Neural progenitor cell (in vitro differentiated cells): ENCODE measurements around the gene ABCA8. TPM values are rescaled to one million over a fixed set of nuclear protein-coding genes. Genes with fewer than 3 reads are reported as not detected.
"Not testable (repeated sequence)": the region's sequence is repeated elsewhere in the genome, so short reads cannot be mapped to it uniquely, and the experiment has no call there.

Experiments
- DNase-seq: peaks from one replicate; pipeline ENCODE4 v3.0.0-alpha.2; 2016; ENCODE audit warnings: low spot score
- H2AFZ ChIP-seq: fragments of 200-600 bp; sonication (generic); replicated peaks from 2 replicates; pipeline ENCODE4 v1.6.1; 2016; ENCODE audit warnings: antibody characterized with exemption
- H3F3A ChIP-seq: fragments of 200-600 bp; sonication (generic); 2 replicates; pipeline ENCODE4 v1.6.1; 2016; ENCODE audit warnings: antibody characterized with exemption, low read depth
- H3K27ac ChIP-seq: fragments of 200-600 bp; sonication (generic); 2 replicates; pipeline ENCODE4 v1.5.1; 2016; ENCODE audit warnings: mild to moderate bottlenecking
- H3K27me3 ChIP-seq: fragments of 200-600 bp; sonication (generic); 2 replicates; pipeline ENCODE4 v1.6.1; 2016; ENCODE audit warnings: mild to moderate bottlenecking, moderate library complexity
- H3K36me3 ChIP-seq: fragments of 200-600 bp; sonication (generic); 2 replicates; pipeline ENCODE4 v1.5.1; 2016
- H3K4me1 ChIP-seq: fragments of 200-600 bp; sonication (generic); 2 replicates; pipeline ENCODE4 v1.6.1; 2016; ENCODE audit warnings: mixed run types
- H3K4me2 ChIP-seq: fragments of 200-600 bp; sonication (generic); 2 replicates; pipeline ENCODE4 v1.6.1; 2016
- H3K4me3 ChIP-seq: fragments of 200-600 bp; sonication (generic); 2 replicates; pipeline ENCODE4 v1.5.1; 2016
- H3K79me2 ChIP-seq: fragments of 200-600 bp; sonication (generic); 2 replicates; pipeline ENCODE4 v1.6.1; 2016; ENCODE audit warnings: low read depth
- H3K9ac ChIP-seq: fragments of 200-600 bp; sonication (generic); 2 replicates; pipeline ENCODE4 v1.6.1; 2016
- H3K9me3 ChIP-seq: fragments of 200-600 bp; sonication (generic); 2 replicates; pipeline ENCODE4 v1.5.1; 2016; ENCODE audit warnings: low read depth
- H4K20me1 ChIP-seq: fragments of 200-600 bp; sonication (generic); 2 replicates; pipeline ENCODE4 v1.6.1; 2016; ENCODE audit warnings: low read depth
- H3K27ac Mint-ChIP-seq: 3 replicates; pipeline ENCODE4 v1.8.0; 2021; ENCODE audit warnings: mixed read lengths
- H3K27me3 Mint-ChIP-seq: 2 replicates; pipeline ENCODE4 v1.8.0; 2022; ENCODE audit warnings: low read depth, mild to moderate bottlenecking, inconsistent platforms, moderate library complexity, mixed read lengths; ENCODE audit not compliant: insufficient read depth
- H3K36me3 Mint-ChIP-seq: 3 replicates; pipeline ENCODE4 v1.8.0; 2021; ENCODE audit warnings: mixed read lengths
- H3K4me1 Mint-ChIP-seq: 3 replicates; pipeline ENCODE4 v1.8.0; 2021; ENCODE audit warnings: mixed read lengths
- H3K4me3 Mint-ChIP-seq: 3 replicates; pipeline ENCODE4 v1.8.0; 2021; ENCODE audit warnings: mild to moderate bottlenecking, moderate library complexity, mixed read lengths
- H3K9me3 Mint-ChIP-seq: 3 replicates; pipeline ENCODE4 v1.8.0; 2020; ENCODE audit warnings: mixed read lengths
- EZH2 ChIP-seq: fragments of 200-600 bp; sonication (generic); IDR thresholded peaks from 2 replicates; pipeline ENCODE4 v1.6.1; 2017; ENCODE audit warnings: antibody characterized with exemption, mild to moderate bottlenecking, moderate library complexity
- EZH2phosphoT487 ChIP-seq: fragments of 200-600 bp; sonication (generic); IDR thresholded peaks from 2 replicates; pipeline ENCODE4 v1.6.1; 2017; ENCODE audit warnings: antibody characterized with exemption
- total RNA-seq: library from RNA; depleted of rRNA; stranded (reverse); fragments of >200 nt; gene quantifications from 2 replicates; pipeline ENCODE4 v1.2.3, GENCODE V29; 2015; ENCODE audit warnings: low replicate concordance
- TF ChIP-seq, protein P1 (sequence below): fragments of 200-600 bp; sonication (generic); IDR thresholded peaks from 2 replicates; pipeline ENCODE4 v1.5.1; 2017; ENCODE audit warnings: antibody characterized with exemption, mild to moderate bottlenecking

ABCA8 gene
- total RNA-seq, 1 donor from 2014 or later: not detected

DNA sequence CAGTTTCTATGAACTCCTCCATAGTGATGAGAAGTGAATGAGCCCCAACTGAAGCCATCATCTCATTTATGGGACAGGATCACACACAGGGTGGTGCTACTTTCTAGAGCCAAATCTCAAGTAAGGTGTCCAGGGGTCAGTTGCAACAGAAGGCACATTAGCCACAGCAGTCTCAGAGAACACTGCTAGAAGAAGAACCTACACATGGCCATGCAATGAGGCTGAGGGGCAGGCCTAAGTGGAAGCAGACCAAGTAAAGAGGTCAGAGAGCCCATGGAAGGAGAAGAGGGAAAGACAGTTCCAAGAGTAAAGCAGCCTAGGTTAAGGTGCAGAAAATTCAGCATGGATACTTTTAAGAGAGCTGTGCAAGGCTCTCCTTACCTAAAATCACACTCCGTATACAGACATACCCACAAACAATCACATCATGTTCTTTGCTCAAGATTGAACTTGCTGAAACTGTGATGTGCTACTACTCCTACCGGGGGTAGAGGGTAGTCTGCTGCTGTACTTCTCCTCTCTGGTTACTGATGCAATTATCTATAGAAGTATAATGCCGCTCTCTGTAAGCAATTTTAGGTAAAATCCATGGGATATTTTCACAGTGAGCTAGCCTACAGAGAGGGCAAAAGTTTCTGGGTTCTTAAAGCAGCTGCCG lies 1.7 kb downstream of the ABCA8 start:
- Mint-ChIP-seq H3K36me3 (no peaks in the 10 kb centered on the region), H3K4me1 (peaks cover 4% of the 10 kb centered on the region), H3K9me3 (no peaks in the 10 kb centered on the region), H3K27me3 (no peaks in the 10 kb centered on the region), H3K27ac (no peak overlapping the region), H3K4me3 (no peak overlapping the region)
- no peaks in the 10 kb centered on the region for H3K36me3 ChIP-seq
- H3F3A ChIP-seq: peaks cover 4% of the 10 kb centered on the region
- H2AFZ ChIP-seq: no peak overlapping the region
- no peak overlapping the region for H3K9ac ChIP-seq
- H4K20me1 ChIP-seq: no peaks in the 10 kb centered on the region
- DNase-seq: no peak
- H3K27ac ChIP-seq: no peak overlapping the region
- no peaks in the 10 kb centered on the region for H3K27me3 ChIP-seq
- H3K4me1 ChIP-seq: no peaks in the 10 kb centered on the region
- H3K4me3 ChIP-seq: no peak overlapping the region
- H3K9me3 ChIP-seq: no peaks in the 10 kb centered on the region
- no peaks in the 10 kb centered on the region for H3K79me2 ChIP-seq
- TF ChIP-seq, protein P1, sequence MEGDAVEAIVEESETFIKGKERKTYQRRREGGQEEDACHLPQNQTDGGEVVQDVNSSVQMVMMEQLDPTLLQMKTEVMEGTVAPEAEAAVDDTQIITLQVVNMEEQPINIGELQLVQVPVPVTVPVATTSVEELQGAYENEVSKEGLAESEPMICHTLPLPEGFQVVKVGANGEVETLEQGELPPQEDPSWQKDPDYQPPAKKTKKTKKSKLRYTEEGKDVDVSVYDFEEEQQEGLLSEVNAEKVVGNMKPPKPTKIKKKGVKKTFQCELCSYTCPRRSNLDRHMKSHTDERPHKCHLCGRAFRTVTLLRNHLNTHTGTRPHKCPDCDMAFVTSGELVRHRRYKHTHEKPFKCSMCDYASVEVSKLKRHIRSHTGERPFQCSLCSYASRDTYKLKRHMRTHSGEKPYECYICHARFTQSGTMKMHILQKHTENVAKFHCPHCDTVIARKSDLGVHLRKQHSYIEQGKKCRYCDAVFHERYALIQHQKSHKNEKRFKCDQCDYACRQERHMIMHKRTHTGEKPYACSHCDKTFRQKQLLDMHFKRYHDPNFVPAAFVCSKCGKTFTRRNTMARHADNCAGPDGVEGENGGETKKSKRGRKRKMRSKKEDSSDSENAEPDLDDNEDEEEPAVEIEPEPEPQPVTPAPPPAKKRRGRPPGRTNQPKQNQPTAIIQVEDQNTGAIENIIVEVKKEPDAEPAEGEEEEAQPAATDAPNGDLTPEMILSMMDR: no peak
- TF ChIP-seq EZH2 (no peak), EZH2phosphoT487 (no peak)
- H3K4me2 ChIP-seq: no peak overlapping the region

DNA sequence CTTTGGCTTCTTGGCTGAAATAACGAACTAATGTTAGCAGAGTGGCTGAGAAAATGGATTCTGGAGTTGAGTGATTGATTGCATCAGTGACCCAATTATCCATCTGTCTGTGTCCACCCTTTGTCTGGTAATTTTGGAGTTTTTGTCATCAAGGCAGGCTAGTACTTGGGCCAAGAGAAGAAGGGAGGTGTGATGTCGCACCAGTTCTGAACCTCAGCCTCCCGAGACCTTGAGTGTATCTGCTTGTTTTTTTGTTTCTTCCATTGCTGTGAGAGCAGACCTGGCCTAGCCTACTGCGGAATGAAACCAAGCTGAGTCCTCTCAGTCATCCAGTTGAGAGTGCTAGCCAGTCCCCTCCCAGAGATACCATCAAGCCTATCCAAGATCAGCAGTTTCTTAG lies 4.5 kb downstream of the ABCA8 start:
- H3K27ac Mint-ChIP-seq: no peak overlapping the region
- no peaks in the 10 kb centered on the region for H3K36me3 Mint-ChIP-seq
- H3K9me3 Mint-ChIP-seq: no peaks in the 10 kb centered on the region

DNA sequence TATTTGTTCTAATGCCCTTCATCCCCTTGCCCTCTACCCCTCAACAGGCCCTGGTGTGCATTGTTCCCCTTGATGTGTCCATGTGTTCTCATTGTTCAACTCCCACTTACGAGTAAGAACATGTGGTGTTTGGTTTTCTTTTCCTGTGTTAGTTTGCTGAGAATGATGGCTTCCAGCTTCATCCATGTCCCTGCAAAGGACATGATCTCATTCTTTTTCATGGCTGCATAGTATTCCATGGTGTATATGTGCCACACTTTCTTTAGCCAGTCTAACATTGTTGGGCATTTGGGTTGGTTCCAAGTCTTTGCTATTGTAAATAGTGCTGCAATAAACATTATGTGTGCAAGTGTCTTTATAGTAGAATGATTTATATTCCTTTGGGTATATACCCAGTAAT lies 7.3 kb downstream of the ABCA8 start:
- H3K4me1 ChIP-seq, H3K27ac Mint-ChIP-seq, DNase-seq, H4K20me1 ChIP-seq, H3K4me3 ChIP-seq, H3K79me2 ChIP-seq, H3K4me2 ChIP-seq, H3K9ac ChIP-seq, H3K9me3 ChIP-seq, H2AFZ ChIP-seq, H3K36me3 ChIP-seq, H3K27ac ChIP-seq, H3K27me3 ChIP-seq, H3K27me3 Mint-ChIP-seq, H3K9me3 Mint-ChIP-seq, H3K4me3 Mint-ChIP-seq, H3F3A ChIP-seq, H3K4me1 Mint-ChIP-seq, H3K36me3 Mint-ChIP-seq: not testable (repeated sequence)

More for the DNA sequence above, 4.5 kb downstream of the ABCA8 start:
- DNase-seq: no peak
- no peaks in the 10 kb centered on the region for H3K27me3 ChIP-seq
- H3K4me3 ChIP-seq: no peak overlapping the region
- H4K20me1 ChIP-seq: no peaks in the 10 kb centered on the region
- H3K27ac ChIP-seq: no peak overlapping the region
- peaks cover 4% of the 10 kb centered on the region for H3K4me1 Mint-ChIP-seq
- no peaks in the 10 kb centered on the region for H3K36me3 ChIP-seq
- H3K9me3 ChIP-seq: no peaks in the 10 kb centered on the region
- no peak overlapping the region for H3K4me2 ChIP-seq
- H2AFZ ChIP-seq: peak overlapping the region; percentile 22
- no peaks in the 10 kb centered on the region for H3K79me2 ChIP-seq
- H3K4me1 ChIP-seq: no peaks in the 10 kb centered on the region
- no peak overlapping the region for H3K4me3 Mint-ChIP-seq
- H3K9ac ChIP-seq: no peak overlapping the region
- TF ChIP-seq EZH2phosphoT487 (no peak), EZH2 (no peak)
- TF ChIP-seq, protein P1: no peak
- H3F3A ChIP-seq: no peaks in the 10 kb centered on the region
- H3K27me3 Mint-ChIP-seq: no peaks in the 10 kb centered on the region

DNA sequence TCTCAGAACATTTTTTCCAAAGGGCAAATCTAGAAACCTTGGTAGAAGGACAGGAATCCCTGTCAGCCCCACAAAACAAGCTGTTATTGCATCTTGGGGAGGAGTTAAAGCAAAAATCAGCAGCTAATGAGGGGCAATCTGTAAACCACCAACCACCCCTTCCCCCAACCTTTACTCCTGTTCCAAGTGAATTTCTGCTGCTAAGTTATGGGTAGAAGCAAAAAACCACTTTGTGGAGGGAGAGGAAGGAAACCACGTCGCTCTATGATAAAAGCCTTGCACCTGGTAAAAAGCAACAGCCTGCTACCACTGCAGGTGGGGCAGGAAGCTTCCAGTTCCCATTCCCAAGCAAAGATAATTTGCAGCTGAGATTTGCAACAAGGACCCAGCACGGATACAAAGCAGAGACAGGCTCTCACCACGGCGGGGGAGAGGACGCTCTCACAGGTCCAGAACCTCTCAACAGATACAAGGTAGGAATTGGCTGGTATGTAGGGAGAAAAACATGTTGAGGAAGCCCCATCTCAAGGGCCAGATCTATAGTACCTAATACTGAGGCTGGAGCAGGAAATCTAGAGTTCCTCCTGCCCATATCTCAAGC lies 10.7 kb downstream of the ABCA8 start:
- no peaks in the 10 kb centered on the region for H3K79me2 ChIP-seq
- no peaks in the 10 kb centered on the region for H3K36me3 ChIP-seq
- Mint-ChIP-seq H3K4me3 (no peak overlapping the region), H3K9me3 (no peaks in the 10 kb centered on the region), H3K4me1 (no peaks in the 10 kb centered on the region), H3K36me3 (no peaks in the 10 kb centered on the region), H3K27me3 (peaks cover 6% of the 10 kb centered on the region), H3K27ac (no peak overlapping the region)
- no peak overlapping the region for H3K27ac ChIP-seq
- no peak overlapping the region for H3K4me2 ChIP-seq
- DNase-seq: no peak
- no peaks in the 10 kb centered on the region for H3K27me3 ChIP-seq
- no peak overlapping the region for H3K9ac ChIP-seq
- no peaks in the 10 kb centered on the region for H3F3A ChIP-seq
- H4K20me1 ChIP-seq: no peaks in the 10 kb centered on the region
- no peaks in the 10 kb centered on the region for H3K9me3 ChIP-seq
- H3K4me1 ChIP-seq: no peaks in the 10 kb centered on the region
- TF ChIP-seq, protein P1: no peak
- no peak for TF ChIP-seq EZH2
- TF ChIP-seq EZH2phosphoT487: no peak
- peak overlapping the region; percentile 79 for H2AFZ ChIP-seq
- no peak overlapping the region for H3K4me3 ChIP-seq

DNA sequence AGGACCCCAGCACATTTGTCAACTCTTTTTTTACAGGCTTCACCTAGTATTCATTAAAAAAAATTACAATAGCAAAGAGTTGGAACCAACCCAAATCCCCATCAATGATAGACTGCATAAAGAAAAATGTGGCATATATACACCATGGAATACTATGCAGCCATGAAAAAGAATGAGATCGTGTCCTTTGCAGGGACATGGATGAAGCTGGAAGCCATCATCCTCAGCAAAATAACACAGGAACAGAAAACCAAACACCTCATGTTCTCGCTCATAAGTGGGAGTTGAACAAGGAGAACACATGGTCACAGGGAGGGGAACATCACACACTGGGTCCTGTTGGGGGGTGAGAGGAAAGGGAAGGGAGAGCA lies 11.4 kb downstream of the ABCA8 start:
- not testable (repeated sequence) for DNase-seq, H3K27ac ChIP-seq, H4K20me1 ChIP-seq, H3K36me3 ChIP-seq, H3F3A ChIP-seq, H3K27me3 Mint-ChIP-seq, H3K79me2 ChIP-seq, H3K9ac ChIP-seq, H3K4me1 Mint-ChIP-seq, H3K36me3 Mint-ChIP-seq, H3K9me3 ChIP-seq, H3K27me3 ChIP-seq, H3K4me3 ChIP-seq, H3K4me2 ChIP-seq, H3K9me3 Mint-ChIP-seq, H3K4me3 Mint-ChIP-seq, H3K4me1 ChIP-seq, H2AFZ ChIP-seq
- H3K27ac Mint-ChIP-seq: peak overlapping the region; percentile 63
